H1 (cell line): ENCODE measurements around the gene PKD1.
"Not testable (repeated sequence)": the region's sequence is repeated elsewhere in the genome, so short reads cannot be mapped to it uniquely, and the experiment has no call there.

Experiments
- SIX5 ChIP-seq: IDR thresholded peaks from 2 replicates; pipeline ENCODE4 v1.6.1; 2011; ENCODE audit warnings: mild to moderate bottlenecking, low read depth, low read length
- TF ChIP-seq, protein P1 (sequence below): IDR thresholded peaks from 2 replicates; pipeline ENCODE4 v1.6.1; 2011; ENCODE audit warnings: low read length, improper control_type of control experiment

GRCh38 chr16:2123706-2124376 lies 11.9 kb downstream of the PKD1 start:
- TF ChIP-seq SIX5 = not testable (repeated sequence)
- TF ChIP-seq, protein P1, sequence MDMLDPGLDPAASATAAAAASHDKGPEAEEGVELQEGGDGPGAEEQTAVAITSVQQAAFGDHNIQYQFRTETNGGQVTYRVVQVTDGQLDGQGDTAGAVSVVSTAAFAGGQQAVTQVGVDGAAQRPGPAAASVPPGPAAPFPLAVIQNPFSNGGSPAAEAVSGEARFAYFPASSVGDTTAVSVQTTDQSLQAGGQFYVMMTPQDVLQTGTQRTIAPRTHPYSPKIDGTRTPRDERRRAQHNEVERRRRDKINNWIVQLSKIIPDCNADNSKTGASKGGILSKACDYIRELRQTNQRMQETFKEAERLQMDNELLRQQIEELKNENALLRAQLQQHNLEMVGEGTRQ = not testable (repeated sequence)
